LNCaP clone FGC (cell line): ENCODE measurements around the gene TRIM63.

Source experiments
- DNase-seq: peaks from one replicate; pipeline ENCODE4 v3.0.0-alpha.2; 2011; ENCODE audit warnings: low read depth
- H3K4me3 ChIP-seq: 2 replicates; pipeline ENCODE4 v1.5.1; 2011; ENCODE audit warnings: mild to moderate bottlenecking, low read depth, low read length, control low read depth
- TF ChIP-seq, protein P1 (sequence below): IDR thresholded peaks from 2 replicates; pipeline ENCODE4 v1.5.1; 2012; ENCODE audit warnings: mild to moderate bottlenecking; ENCODE audit not compliant: control insufficient read depth, insufficient read depth; ENCODE audit errors: extremely low read depth

Gene TRIM63

DNA sequence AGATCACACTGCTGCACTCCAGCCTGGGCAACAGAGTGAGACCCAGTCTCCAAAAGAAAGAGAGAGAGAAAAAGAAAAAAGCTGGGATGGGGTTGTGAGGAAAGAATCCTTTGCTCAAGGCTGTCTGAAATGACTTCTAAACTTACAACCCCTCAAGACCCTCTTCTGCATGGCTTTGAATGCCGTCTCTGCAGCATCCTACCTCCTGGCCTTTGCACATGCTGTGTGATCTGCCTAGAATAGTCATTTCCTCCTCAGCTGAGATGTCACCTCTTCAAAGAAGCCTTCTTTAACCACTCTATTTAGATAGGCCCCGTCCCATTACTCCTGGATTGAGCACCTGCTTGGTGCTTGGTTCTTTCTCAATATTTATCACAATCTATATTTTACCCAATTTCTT is 17.4 kb upstream of the TRIM63 start:
- no peak for DNase-seq
- H3K4me3 ChIP-seq: no peak overlapping the region
- TF ChIP-seq, protein P1, sequence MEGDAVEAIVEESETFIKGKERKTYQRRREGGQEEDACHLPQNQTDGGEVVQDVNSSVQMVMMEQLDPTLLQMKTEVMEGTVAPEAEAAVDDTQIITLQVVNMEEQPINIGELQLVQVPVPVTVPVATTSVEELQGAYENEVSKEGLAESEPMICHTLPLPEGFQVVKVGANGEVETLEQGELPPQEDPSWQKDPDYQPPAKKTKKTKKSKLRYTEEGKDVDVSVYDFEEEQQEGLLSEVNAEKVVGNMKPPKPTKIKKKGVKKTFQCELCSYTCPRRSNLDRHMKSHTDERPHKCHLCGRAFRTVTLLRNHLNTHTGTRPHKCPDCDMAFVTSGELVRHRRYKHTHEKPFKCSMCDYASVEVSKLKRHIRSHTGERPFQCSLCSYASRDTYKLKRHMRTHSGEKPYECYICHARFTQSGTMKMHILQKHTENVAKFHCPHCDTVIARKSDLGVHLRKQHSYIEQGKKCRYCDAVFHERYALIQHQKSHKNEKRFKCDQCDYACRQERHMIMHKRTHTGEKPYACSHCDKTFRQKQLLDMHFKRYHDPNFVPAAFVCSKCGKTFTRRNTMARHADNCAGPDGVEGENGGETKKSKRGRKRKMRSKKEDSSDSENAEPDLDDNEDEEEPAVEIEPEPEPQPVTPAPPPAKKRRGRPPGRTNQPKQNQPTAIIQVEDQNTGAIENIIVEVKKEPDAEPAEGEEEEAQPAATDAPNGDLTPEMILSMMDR: no peak

DNA sequence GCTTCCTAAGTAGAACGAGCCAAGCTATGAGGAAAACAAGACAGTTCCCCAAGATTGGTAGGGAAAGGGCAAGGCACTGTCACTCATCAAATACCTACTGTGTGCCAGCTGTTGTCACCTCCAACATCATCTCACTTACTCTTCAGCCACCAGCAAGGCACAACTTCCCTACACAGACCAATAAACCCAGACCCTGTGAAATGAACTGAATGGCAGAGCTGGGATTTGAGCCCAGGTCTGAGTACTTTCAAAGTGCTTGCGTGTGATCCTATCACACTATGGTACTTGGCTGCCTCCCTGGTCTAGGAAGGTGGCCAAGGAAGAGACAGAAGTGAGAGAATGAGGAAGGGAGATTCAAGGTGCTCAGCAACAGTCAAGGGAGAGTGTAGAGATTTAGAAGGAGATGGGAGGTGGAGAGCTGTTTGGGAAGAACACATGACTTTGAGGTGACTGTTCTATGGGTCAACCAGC is 16.7 kb upstream of the TRIM63 start:
- no peak overlapping the region for H3K4me3 ChIP-seq
- TF ChIP-seq, protein P1: no peak
- DNase-seq: peak; percentile 85

DNA sequence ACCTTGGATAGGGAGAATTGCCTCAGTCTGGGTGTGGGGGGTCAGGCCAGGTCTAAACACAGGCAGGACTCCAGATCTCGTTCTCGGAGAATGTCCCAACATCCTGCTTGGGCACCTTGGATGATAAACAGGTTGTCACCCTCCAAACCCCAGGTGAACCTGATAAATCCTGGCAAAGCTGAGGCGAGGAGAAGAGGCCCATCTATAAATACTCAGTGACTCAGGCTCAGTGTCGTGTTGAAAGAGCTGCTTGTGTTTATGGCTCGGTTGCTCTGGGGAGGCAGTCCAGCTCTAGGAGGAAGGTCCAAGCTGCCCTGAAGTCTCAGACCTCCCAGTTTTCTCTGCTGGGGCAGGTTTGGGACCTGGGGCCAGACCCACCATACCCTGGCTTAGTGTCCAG is 15.8 kb upstream of the TRIM63 start:
- no peak for DNase-seq
- TF ChIP-seq, protein P1: no peak

DNA sequence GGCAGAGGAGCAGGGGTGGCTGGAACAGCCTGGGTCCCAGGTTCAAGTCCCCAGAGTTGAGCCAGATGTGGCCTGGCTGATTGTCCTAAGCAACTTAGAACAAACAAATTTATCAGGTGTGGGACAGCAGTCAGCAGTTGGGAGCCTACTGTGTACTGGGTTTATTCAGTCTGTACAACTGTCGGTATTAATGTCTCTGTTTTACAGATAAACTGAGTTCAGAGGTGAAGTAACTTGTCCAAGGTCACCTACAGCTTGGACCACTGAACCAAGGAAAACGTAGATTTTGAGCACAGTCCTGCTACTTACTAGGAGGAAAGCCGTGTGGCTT is 14.6 kb upstream of the TRIM63 start:
- DNase-seq: no peak
- H3K4me3 ChIP-seq: no peak overlapping the region
- TF ChIP-seq, protein P1: no peak

More for the DNA sequence above, 15.8 kb upstream of the TRIM63 start:
- no peak overlapping the region for H3K4me3 ChIP-seq

DNA sequence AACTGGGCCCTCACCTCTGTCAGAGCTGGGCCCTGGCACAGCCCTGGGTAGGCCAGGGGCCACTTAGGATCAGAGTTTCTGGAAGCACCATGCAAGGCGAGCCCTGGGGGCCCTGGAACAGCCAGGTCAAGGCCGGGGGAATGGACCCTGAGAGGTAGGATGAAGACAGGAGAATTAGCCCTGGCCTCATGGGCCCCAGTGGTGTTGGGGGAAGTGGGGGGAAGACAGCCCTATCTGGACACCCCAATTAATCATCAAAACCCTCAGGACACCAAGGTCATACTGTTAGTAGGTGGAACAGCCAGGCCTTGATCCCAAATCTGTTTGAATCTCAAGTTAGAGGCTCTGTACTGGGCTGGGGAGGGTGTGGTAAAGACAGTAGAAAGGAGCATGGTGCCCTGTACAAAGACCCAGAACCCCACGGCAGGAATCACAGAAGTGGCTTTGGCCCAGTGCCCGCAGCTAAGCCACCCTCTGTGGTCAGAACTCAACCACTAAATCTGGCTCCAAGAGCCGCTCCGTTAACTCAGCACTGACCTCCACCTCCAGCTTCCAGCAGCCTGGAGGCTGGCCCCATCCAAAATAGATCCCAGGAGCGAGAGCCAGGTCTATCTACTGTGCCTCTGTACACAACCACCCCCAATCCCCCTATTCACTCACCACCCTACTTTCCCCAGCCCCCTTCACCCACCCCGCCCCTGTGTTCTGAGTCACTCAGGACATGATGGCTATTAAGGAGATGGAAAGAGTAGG is 14.0 kb upstream of the TRIM63 start:
- TF ChIP-seq, protein P1: no peak
- DNase-seq: no peak
- no peak overlapping the region for H3K4me3 ChIP-seq

DNA sequence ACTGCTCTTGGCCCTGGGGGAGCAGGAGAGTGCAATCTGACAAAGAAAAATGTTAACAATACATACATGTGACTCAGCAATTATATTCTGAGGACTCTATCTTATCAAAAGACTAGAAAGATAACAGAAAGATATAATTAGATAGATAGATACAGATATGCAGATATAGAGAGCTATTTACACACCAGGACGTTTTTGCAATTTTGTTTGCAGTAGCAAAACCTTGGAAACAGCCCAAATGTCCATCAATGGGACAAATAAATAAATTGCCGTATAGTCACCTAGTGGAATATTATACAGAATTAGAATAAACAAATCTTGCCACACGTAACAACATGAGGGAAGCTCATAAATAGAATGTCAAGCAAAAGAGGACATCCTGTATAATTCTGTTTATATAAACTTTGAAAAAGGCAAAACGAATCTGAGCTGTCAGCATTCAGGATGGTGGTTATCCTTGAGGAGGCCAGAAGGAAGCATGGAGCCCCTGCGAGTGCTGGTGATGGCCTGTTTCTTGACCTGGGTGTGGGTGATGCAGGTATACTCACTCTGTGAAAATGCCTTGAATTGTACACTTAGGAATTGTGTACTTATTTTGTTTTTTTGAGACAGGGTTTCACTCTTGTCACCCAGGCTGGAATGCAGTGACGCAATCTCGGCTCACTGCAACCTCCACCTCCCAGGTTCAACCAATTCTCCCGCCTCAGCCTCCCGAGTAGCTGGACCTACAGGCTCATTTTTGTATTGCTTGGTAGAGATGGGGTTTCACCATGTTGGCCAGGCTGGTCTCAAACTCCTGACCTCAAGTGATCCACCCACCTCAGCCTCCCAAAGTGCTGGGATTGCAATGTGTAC is 12.8 kb upstream of the TRIM63 start:
- H3K4me3 ChIP-seq: no peak overlapping the region
- TF ChIP-seq, protein P1: no peak
- DNase-seq: peak; percentile 85
